Loucy (cell line): ENCODE results near the gene ITGA2.

ENCODE experiments used
- H2AFZ ChIP-seq: fragments of 200-600 bp; sonication (generic); 2 replicates; pipeline ENCODE4 v1.6.0; 2016; ENCODE audit warnings: antibody characterized with exemption, mild to moderate bottlenecking, low read length, moderate library complexity
- H3F3A ChIP-seq: fragments of 200-600 bp; 2 replicates; pipeline ENCODE4 v1.6.0; 2016; ENCODE audit warnings: antibody characterized with exemption, low read depth, mild to moderate bottlenecking
- H3K27me3 ChIP-seq: fragments of 200-600 bp; sonication (generic); 2 replicates; pipeline ENCODE4 v1.6.1; 2014; ENCODE audit warnings: low read length, mild to moderate bottlenecking; ENCODE audit not compliant: insufficient read depth, poor library complexity, severe bottlenecking
- H3K36me3 ChIP-seq: fragments of 200-600 bp; sonication (generic); 2 replicates; pipeline ENCODE4 v1.6.1; 2016; ENCODE audit warnings: low read length; ENCODE audit not compliant: insufficient read depth
- H3K4me1 ChIP-seq: fragments of 200-600 bp; sonication (generic); 2 replicates; pipeline ENCODE4 v1.5.1; 2014; ENCODE audit warnings: low read length, mild to moderate bottlenecking; ENCODE audit not compliant: insufficient read depth, poor library complexity, severe bottlenecking
- H3K4me2 ChIP-seq: fragments of 200-600 bp; sonication (generic); 2 replicates; pipeline ENCODE4 v1.6.0; 2014; ENCODE audit warnings: antibody characterized with exemption, low read length, low read depth, mild to moderate bottlenecking; ENCODE audit not compliant: poor library complexity, severe bottlenecking
- H3K4me3 ChIP-seq: fragments of 200-600 bp; sonication (generic); 2 replicates; pipeline ENCODE4 v1.5.1; 2014; ENCODE audit warnings: low read length, mild to moderate bottlenecking, mixed read lengths; ENCODE audit not compliant: poor library complexity, severe bottlenecking
- H3K79me2 ChIP-seq: fragments of 200-600 bp; sonication (generic); 2 replicates; pipeline ENCODE4 v1.6.1; 2014; ENCODE audit warnings: low read length; ENCODE audit not compliant: insufficient read depth
- H3K9ac ChIP-seq: fragments of 200-600 bp; sonication (generic); 2 replicates; pipeline ENCODE4 v1.6.0; 2014; ENCODE audit warnings: mild to moderate bottlenecking, low read depth, low read length, moderate library complexity; ENCODE audit not compliant: poor library complexity, severe bottlenecking
- H3K9me2 ChIP-seq: fragments of 200-600 bp; sonication (generic); replicated peaks from 2 replicates; pipeline ENCODE4 v1.6.1; 2016; ENCODE audit warnings: low read depth, low read length, mixed read lengths
- H3K9me3 ChIP-seq: fragments of 200-600 bp; sonication (generic); 2 replicates; pipeline ENCODE4 v1.6.1; 2014; ENCODE audit warnings: mild to moderate bottlenecking, antibody characterized with exemption, low read length, low read depth; ENCODE audit not compliant: insufficient read depth
- H4K20me1 ChIP-seq: fragments of 200-600 bp; sonication (generic); 2 replicates; pipeline ENCODE4 v1.6.0; 2014; ENCODE audit warnings: antibody characterized with exemption, low read length, mild to moderate bottlenecking; ENCODE audit not compliant: insufficient read depth, poor library complexity, severe bottlenecking
- EZH2phosphoT487 ChIP-seq: fragments of 200-600 bp; IDR thresholded peaks from 2 replicates; pipeline ENCODE4 v1.6.1; 2018; ENCODE audit warnings: antibody characterized with exemption, mild to moderate bottlenecking, moderate library complexity, borderline replicate concordance
- TF ChIP-seq, protein P1 (sequence below): fragments of 200-600 bp; sonication (generic); conservative IDR thresholded peaks from 2 replicates; pipeline ENCODE4 v1.5.1; 2014; ENCODE audit warnings: mild to moderate bottlenecking, antibody characterized with exemption, low read length

Gene ITGA2

GRCh38 chr5:53027913-53028312 is 38.8 kb downstream of the ITGA2 start:
- no peaks in the 10 kb centered on the region for H3K36me3 ChIP-seq
- H3K9ac ChIP-seq, result no peak overlapping the region
- no peaks in the 10 kb centered on the region for H3K9me3 ChIP-seq
- no peaks in the 10 kb centered on the region for H3K27me3 ChIP-seq
- no peak overlapping the region for H3K4me3 ChIP-seq
- H3K9me2 ChIP-seq, result no peaks in the 10 kb centered on the region
- TF ChIP-seq EZH2phosphoT487, result no peak
- TF ChIP-seq, protein P1, sequence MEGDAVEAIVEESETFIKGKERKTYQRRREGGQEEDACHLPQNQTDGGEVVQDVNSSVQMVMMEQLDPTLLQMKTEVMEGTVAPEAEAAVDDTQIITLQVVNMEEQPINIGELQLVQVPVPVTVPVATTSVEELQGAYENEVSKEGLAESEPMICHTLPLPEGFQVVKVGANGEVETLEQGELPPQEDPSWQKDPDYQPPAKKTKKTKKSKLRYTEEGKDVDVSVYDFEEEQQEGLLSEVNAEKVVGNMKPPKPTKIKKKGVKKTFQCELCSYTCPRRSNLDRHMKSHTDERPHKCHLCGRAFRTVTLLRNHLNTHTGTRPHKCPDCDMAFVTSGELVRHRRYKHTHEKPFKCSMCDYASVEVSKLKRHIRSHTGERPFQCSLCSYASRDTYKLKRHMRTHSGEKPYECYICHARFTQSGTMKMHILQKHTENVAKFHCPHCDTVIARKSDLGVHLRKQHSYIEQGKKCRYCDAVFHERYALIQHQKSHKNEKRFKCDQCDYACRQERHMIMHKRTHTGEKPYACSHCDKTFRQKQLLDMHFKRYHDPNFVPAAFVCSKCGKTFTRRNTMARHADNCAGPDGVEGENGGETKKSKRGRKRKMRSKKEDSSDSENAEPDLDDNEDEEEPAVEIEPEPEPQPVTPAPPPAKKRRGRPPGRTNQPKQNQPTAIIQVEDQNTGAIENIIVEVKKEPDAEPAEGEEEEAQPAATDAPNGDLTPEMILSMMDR, result no peak
- H3K4me1 ChIP-seq, result peaks cover 13% of the 10 kb centered on the region
- H3K79me2 ChIP-seq, result no peaks in the 10 kb centered on the region
- H4K20me1 ChIP-seq, result no peaks in the 10 kb centered on the region
- no peak overlapping the region for H3K4me2 ChIP-seq
- H3F3A ChIP-seq, result no peaks in the 10 kb centered on the region
- no peak overlapping the region for H2AFZ ChIP-seq

DNA sequence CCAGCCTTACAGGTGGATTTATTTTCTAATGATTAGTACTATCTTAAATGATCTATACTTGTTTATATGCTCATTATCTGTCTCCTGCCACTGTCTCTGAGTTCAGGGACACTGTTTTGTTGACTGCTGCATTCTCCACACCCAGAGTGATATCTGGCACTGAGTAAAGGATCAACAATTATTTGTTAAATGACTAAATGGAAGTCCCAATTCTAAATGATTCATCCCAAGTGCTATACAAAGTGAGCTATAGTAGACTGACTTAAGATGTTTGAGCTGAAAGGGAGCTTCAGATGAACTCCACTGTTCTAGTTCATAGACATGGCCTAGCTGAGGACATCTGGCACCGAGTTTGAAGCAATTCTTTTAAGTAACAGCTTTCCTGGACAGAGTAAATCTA is 40.5 kb downstream of the ITGA2 start:
- Histone ChIP-seq H3F3A (no peaks in the 10 kb centered on the region), H3K9ac (no peak overlapping the region), H4K20me1 (no peaks in the 10 kb centered on the region), H3K36me3 (no peaks in the 10 kb centered on the region), H3K27me3 (no peaks in the 10 kb centered on the region), H3K4me3 (no peak overlapping the region), H3K4me1 (peaks cover 14% of the 10 kb centered on the region), H3K9me3 (no peaks in the 10 kb centered on the region), H3K79me2 (no peaks in the 10 kb centered on the region), H3K4me2 (no peak overlapping the region), H3K9me2 (no peaks in the 10 kb centered on the region), H2AFZ (no peak overlapping the region)
- no peak for TF ChIP-seq EZH2phosphoT487
- TF ChIP-seq, protein P1, result no peak

- Histone ChIP-seq H3K4me1 (peaks cover 16% of the 10 kb centered on the region), H3K9me2 (no peaks in the 10 kb centered on the region), H4K20me1 (no peaks in the 10 kb centered on the region), H3K4me2 (no peak overlapping the region), H3K79me2 (no peaks in the 10 kb centered on the region), H3K9ac (no peak overlapping the region), H3K36me3 (no peaks in the 10 kb centered on the region), H3F3A (no peaks in the 10 kb centered on the region), H3K27me3 (no peaks in the 10 kb centered on the region), H3K4me3 (no peak overlapping the region), H2AFZ (no peak overlapping the region), H3K9me3 (no peaks in the 10 kb centered on the region)
- TF ChIP-seq, protein P1, result no peak
- TF ChIP-seq EZH2phosphoT487, result no peak
Observed at GRCh38 chr5:53030893-53031292, 41.7 kb downstream of the ITGA2 start.
